ENCODE results near the gene YIF1B. TPM values are rescaled to one million over a fixed set of nuclear protein-coding genes. Genes with fewer than 3 reads are reported as not detected.

The YIF1B gene
- total and polyA plus RNA-seq, 9 donors = 8.5 to 37.2 (median 21.8) TPM

- H3K9me3 ChIP-seq = no peaks in the 10 kb centered on the region
- no peak overlapping the region for H3K4me3 ChIP-seq
- H3K36me3 ChIP-seq = no peaks in the 10 kb centered on the region
- intact Hi-C loops (cut with DNase I) = no loop called here
- no peak for DNase-seq
- TF ChIP-seq, protein P1, sequence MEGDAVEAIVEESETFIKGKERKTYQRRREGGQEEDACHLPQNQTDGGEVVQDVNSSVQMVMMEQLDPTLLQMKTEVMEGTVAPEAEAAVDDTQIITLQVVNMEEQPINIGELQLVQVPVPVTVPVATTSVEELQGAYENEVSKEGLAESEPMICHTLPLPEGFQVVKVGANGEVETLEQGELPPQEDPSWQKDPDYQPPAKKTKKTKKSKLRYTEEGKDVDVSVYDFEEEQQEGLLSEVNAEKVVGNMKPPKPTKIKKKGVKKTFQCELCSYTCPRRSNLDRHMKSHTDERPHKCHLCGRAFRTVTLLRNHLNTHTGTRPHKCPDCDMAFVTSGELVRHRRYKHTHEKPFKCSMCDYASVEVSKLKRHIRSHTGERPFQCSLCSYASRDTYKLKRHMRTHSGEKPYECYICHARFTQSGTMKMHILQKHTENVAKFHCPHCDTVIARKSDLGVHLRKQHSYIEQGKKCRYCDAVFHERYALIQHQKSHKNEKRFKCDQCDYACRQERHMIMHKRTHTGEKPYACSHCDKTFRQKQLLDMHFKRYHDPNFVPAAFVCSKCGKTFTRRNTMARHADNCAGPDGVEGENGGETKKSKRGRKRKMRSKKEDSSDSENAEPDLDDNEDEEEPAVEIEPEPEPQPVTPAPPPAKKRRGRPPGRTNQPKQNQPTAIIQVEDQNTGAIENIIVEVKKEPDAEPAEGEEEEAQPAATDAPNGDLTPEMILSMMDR (IDR thresholded peaks at IDR 0.05) = no peak
- TF ChIP-seq POLR2A (IDR thresholded peaks at IDR 0.05) (no peak), EP300 (IDR thresholded peaks at IDR 0.05) (no peak)
- no peaks in the 10 kb centered on the region for H3K4me1 ChIP-seq (ENCODE audit: insufficient read depth)
- no peaks in the 10 kb centered on the region for H3K27me3 ChIP-seq
- WGBS, 3 donors = 78 to 88% (median 83%) methylated on average over 8 of the region's 8 CpGs
- no peak overlapping the region for H3K27ac ChIP-seq
These were observed 21.7 kb downstream of the YIF1B start for GRCh38 chr19:38294090-38294489.

- Histone ChIP-seq H3K4me1 (ENCODE audit: insufficient read depth) (no peaks in the 10 kb centered on the region), H3K9me3 (no peaks in the 10 kb centered on the region), H3K27ac (no peak overlapping the region), H3K36me3 (no peaks in the 10 kb centered on the region), H3K27me3 (no peaks in the 10 kb centered on the region), H3K4me3 (no peak overlapping the region)
- TF ChIP-seq POLR2A (IDR thresholded peaks at IDR 0.05) = no peak
- TF ChIP-seq, protein P1 (IDR thresholded peaks at IDR 0.05) = no peak
- TF ChIP-seq EP300 (IDR thresholded peaks at IDR 0.05) = no peak
- 92 to 95% (median 93%) methylated on average over 9 of the region's 9 CpGs for WGBS, 3 donors
- no peak for DNase-seq
- intact Hi-C loops (cut with DNase I) = no loop called here
These were observed 22.5 kb downstream of the YIF1B start for GRCh38 chr19:38293281-38293680.

GRCh38 chr19:38291855-38292254, 23.9 kb downstream of the YIF1B start:
- WGBS, 3 donors = 54 to 64% (median 63%) methylated on average over 15 of the region's 15 CpGs
- intact Hi-C loops (cut with DNase I) = no loop called here

DNA sequence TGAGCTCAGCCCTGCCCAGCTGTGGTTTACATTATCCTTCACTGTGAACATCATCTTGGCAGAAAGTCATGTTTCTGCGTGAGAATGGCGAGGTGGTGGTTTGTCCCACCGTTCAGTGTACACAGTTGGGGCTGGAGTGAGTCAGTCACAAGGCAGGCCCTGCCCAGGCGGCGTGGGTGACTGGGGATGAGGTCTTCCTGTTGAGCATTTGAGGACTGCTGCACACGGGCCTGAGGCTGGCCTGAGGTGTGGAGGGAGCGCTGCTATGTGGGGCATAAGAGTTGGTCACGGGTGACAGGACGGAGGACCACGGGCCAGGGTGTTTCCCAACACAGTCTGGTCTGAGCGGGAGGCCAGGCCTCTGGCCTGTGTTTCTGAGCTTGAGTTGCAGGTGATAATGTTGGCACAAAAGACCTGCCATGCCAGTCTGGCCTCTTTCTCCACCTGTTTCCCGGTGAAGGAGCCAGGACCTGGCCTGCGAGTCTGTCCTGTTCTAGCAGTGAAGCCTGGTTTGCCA, 25.1 kb downstream of the YIF1B start:
- Histone ChIP-seq H3K27ac (no peak overlapping the region), H3K4me1 (ENCODE audit: insufficient read depth) (peaks cover 2% of the 10 kb centered on the region), H3K4me3 (no peak overlapping the region), H3K9me3 (no peaks in the 10 kb centered on the region), H3K36me3 (no peaks in the 10 kb centered on the region), H3K27me3 (no peaks in the 10 kb centered on the region)
- no peak for DNase-seq
- intact Hi-C loops (cut with DNase I) = no loop called here
- TF ChIP-seq, protein P1 (IDR thresholded peaks at IDR 0.05) = no peak
- no peak for TF ChIP-seq EP300 (IDR thresholded peaks at IDR 0.05)
- WGBS, 3 donors = 74 to 80% (median 76%) methylated on average over 13 of the region's 13 CpGs

More at GRCh38 chr19:38291855-38292254, 23.9 kb downstream of the YIF1B start:
- no peaks in the 10 kb centered on the region for H3K9me3 ChIP-seq
- H3K36me3 ChIP-seq = no peaks in the 10 kb centered on the region
- H3K27ac ChIP-seq = no peak overlapping the region
- no peak for DNase-seq
- H3K4me1 ChIP-seq (ENCODE audit: insufficient read depth) = no peaks in the 10 kb centered on the region
- no peak overlapping the region for H3K4me3 ChIP-seq
- TF ChIP-seq POLR2A (IDR thresholded peaks at IDR 0.05) = no peak
- TF ChIP-seq EP300 (IDR thresholded peaks at IDR 0.05) = no peak
- H3K27me3 ChIP-seq = no peaks in the 10 kb centered on the region

DNA sequence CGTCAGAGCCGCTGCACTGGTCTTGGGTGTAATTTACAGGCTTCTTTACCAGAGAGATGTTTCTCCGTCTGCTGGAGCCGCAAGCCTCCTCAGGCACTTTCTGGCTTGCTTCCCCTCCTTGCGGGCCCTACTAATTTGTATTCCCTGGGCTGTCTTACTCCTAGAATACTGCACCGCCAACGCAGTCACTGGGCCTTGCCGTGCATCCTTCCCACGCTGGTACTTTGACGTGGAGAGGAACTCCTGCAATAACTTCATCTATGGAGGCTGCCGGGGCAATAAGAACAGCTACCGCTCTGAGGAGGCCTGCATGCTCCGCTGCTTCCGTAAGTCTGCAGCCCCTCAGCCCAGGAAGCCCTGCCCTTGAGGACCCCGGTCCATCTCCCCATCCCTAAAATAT, 25.8 kb downstream of the YIF1B start:
- Histone ChIP-seq H3K27ac (no peak overlapping the region), H3K9me3 (no peaks in the 10 kb centered on the region), H3K36me3 (no peaks in the 10 kb centered on the region), H3K4me3 (no peak overlapping the region), H3K27me3 (no peaks in the 10 kb centered on the region), H3K4me1 (ENCODE audit: insufficient read depth) (peaks cover 5% of the 10 kb centered on the region)
- TF ChIP-seq POLR2A (IDR thresholded peaks at IDR 0.05) (no peak), EP300 (IDR thresholded peaks at IDR 0.05) (no peak)
- TF ChIP-seq, protein P1 (IDR thresholded peaks at IDR 0.05) = no peak
- no peak for DNase-seq
- whole genome bisulfite sequencing, 3 donors = 93 to 96% (median 94%) methylated on average over 15 of the region's 15 CpGs
- intact Hi-C loops (cut with DNase I) = no loop called here
